Motor neuron (in vitro differentiated cells): Measurements from ENCODE around the gene ENOX2. TPM values are rescaled to one million over a fixed set of nuclear protein-coding genes. Genes with fewer than 3 reads are reported as not detected.

Experiments used
- ATAC-seq, 8 experiments: fragments of 200-7000 bp; cut with Tn5 transposase; replicated peaks in 6 of 8; 2 replicates each; pipeline ENCODE4 v1.8.0; 2021; ENCODE audit warnings: mild to moderate bottlenecking in 8 of 8, moderate library complexity in 8 of 8
- H3K27ac ChIP-seq, 2 donors: fragments of 250-450 bp; sonication (Bioruptor Pico); 2 replicates each; pipeline ENCODE4 v1.9.0; 2021; ENCODE audit warnings: antibody characterized with exemption in 2 of 2, mild to moderate bottlenecking in 2 of 2, moderate library complexity in 1 of 2
- H3K4me1 ChIP-seq, 2 donors: fragments of 250-450 bp; sonication (Bioruptor Pico); replicated peaks in 1 of 2; 2 replicates each; pipeline ENCODE4 v1.6.1; 2021; ENCODE audit warnings: antibody characterized with exemption in 2 of 2, mild to moderate bottlenecking in 2 of 2, moderate library complexity in 1 of 2
- H3K4me3 ChIP-seq, 5 donors: fragments of 250-450 bp; sonication (Bioruptor Pico); 2 replicates each; pipeline ENCODE4 v1.9.0; 2021; ENCODE audit warnings: antibody characterized with exemption in 5 of 5, mild to moderate bottlenecking in 5 of 5, moderate library complexity in 4 of 5
- WGBS, 10 experiments: fragments of 450-650 bp; shearing (Covaris generic); methylation state at CpG; one replicate each; pipeline ENCODE4 v1.0.0; 2022; 5-methylcytosine and 5-hydroxymethylcytosine counted together
- in situ Hi-C, 9 experiments: fragments of 400-800 bp; cut with MboI; loops; one replicate each; pipeline ENCODE4 v1.15.0; 2021; ENCODE audit warnings: low sequenced_read_pairs in 9 of 9, low pct_unique_long_range_greater_than_20kb in 2 of 9; ENCODE audit not compliant: unreplicated experiment in 9 of 9
- total RNA-seq, 8 experiments: library from RNA; unstranded; fragments of 300-600 nt; gene quantifications; 2 replicates each; pipeline versions ENCODE4 v1.2.3 to v1.2.4, GENCODE V29; 2022

ENOX2 gene
- total RNA-seq, 8 experiments from 2014 or later = 7.9 to 34.8 (median 12.7) TPM

GRCh38 chrX:130654409-130654950 is 248.5 kb downstream of the ENOX2 start:
- Histone ChIP-seq H3K4me3 (no peak overlapping the region), H3K27ac (no peak overlapping the region), H3K4me1 (no peaks in the 10 kb centered on the region)
- ATAC-seq = peak in 5 of 8 experiments; percentile 21 to 56 (median 53)
- in situ Hi-C loops = no loop called here
- 9 to 63% (median 20%) methylated on average over 1 to 4 of the region's 4 CpGs; no CpG with 5 or more reads in 5 of the 10 experiments for WGBS, 10 experiments

- in situ Hi-C loops = no loop called here
- WGBS, 10 experiments = 40 to 100% (median 80%) methylated on average over 1 to 5 of the region's 6 CpGs; no CpG with 5 or more reads in 3 of the 10 experiments
- Histone ChIP-seq H3K4me1 (no peaks in the 10 kb centered on the region), H3K4me3 (no peak overlapping the region), H3K27ac (no peak overlapping the region)
- no peak for ATAC-seq
Observed at GRCh38 chrX:130652824-130653578, 250.0 kb downstream of the ENOX2 start.

- no peak overlapping the region for H3K4me3 ChIP-seq
- in situ Hi-C loops = no loop called here
- no peak for ATAC-seq
Observed at GRCh38 chrX:130649738-130650137, 253.3 kb downstream of the ENOX2 start.

GRCh38 chrX:130647468-130647867 is 255.5 kb downstream of the ENOX2 start:
- WGBS, 10 experiments = 33 to 38% methylated on average over 1 of the region's 1 CpG; no CpG with 5 or more reads in 8 of the 10 experiments

More at GRCh38 chrX:130649738-130650137, 253.3 kb downstream of the ENOX2 start:
- Histone ChIP-seq H3K27ac (no peak overlapping the region), H3K4me1 (no peaks in the 10 kb centered on the region)

GRCh38 chrX:130645955-130646583 is 256.9 kb downstream of the ENOX2 start:
- 51 to 100% (median 85%) methylated on average over 1 to 5 of the region's 9 CpGs; no CpG with 5 or more reads in 6 of the 10 experiments for WGBS, 10 experiments
- Histone ChIP-seq H3K4me1 (no peaks in the 10 kb centered on the region), H3K27ac (no peak overlapping the region), H3K4me3 (no peak overlapping the region)
- no peak for ATAC-seq
- in situ Hi-C loops = no loop called here

More at GRCh38 chrX:130647468-130647867, 255.5 kb downstream of the ENOX2 start:
- Histone ChIP-seq H3K4me3 (no peak overlapping the region), H3K27ac (no peak overlapping the region), H3K4me1 (no peaks in the 10 kb centered on the region)
- ATAC-seq = no peak
- in situ Hi-C loops = no loop called here

- in situ Hi-C loops = no loop called here
- H3K4me1 ChIP-seq = no peaks in the 10 kb centered on the region
- H3K4me3 ChIP-seq = no peak overlapping the region
- no peak for ATAC-seq
- no peak overlapping the region for H3K27ac ChIP-seq
- WGBS, 10 experiments = 9 to 100% (median 74%) methylated on average over 1 to 3 of the region's 3 CpGs; no CpG with 5 or more reads in 6 of the 10 experiments
Observed at GRCh38 chrX:130637591-130637990, 265.4 kb downstream of the ENOX2 start.

GRCh38 chrX:130636277-130636676 is 266.7 kb downstream of the ENOX2 start:
- no peak for ATAC-seq
- in situ Hi-C loops = no loop called here
- WGBS, 10 experiments = 50 to 100% (median 83%) methylated on average over 1 to 3 of the region's 3 CpGs; no CpG with 5 or more reads in 5 of the 10 experiments
- no peaks in the 10 kb centered on the region for H3K4me1 ChIP-seq
- H3K27ac ChIP-seq = no peak overlapping the region
- no peak overlapping the region for H3K4me3 ChIP-seq

- in situ Hi-C loops = no loop called here
- 53 to 79% (median 74%) methylated on average over 2 to 3 of the region's 3 CpGs; no CpG with 5 or more reads in 7 of the 10 experiments for WGBS, 10 experiments
- Histone ChIP-seq H3K27ac (no peak overlapping the region), H3K4me3 (no peak overlapping the region), H3K4me1 (peaks cover 0 to 6% of the 10 kb centered on the region in 2 donors)
- no peak for ATAC-seq
Observed at GRCh38 chrX:130631011-130631410, 272.0 kb downstream of the ENOX2 start.

GRCh38 chrX:130628516-130628915 is 274.5 kb downstream of the ENOX2 start:
- peak in 1 of 8 experiments; percentile 58 for ATAC-seq
- Histone ChIP-seq H3K4me3 (no peak overlapping the region), H3K27ac (no peak overlapping the region), H3K4me1 (peaks cover 0 to 12% of the 10 kb centered on the region in 2 donors)
- WGBS, 10 experiments = 50 to 100% (median 82%) methylated on average over 1 to 2 of the region's 2 CpGs; no CpG with 5 or more reads in 4 of the 10 experiments
- in situ Hi-C loops = no loop called here

- peaks cover 0 to 12% of the 10 kb centered on the region in 2 donors for H3K4me1 ChIP-seq
- in situ Hi-C loops = no loop called here
- no peak for ATAC-seq
- H3K27ac ChIP-seq = no peak overlapping the region
- H3K4me3 ChIP-seq = no peak overlapping the region
Observed at GRCh38 chrX:130626521-130626920, 276.5 kb downstream of the ENOX2 start.

GRCh38 chrX:130625386-130625785 is 277.6 kb downstream of the ENOX2 start:
- no peak overlapping the region for H3K4me3 ChIP-seq
- WGBS, 10 experiments = 20 to 100% (median 42%) methylated on average over 1 to 5 of the region's 6 CpGs; no CpG with 5 or more reads in 6 of the 10 experiments
- in situ Hi-C loops = no loop called here
- H3K27ac ChIP-seq = no peak overlapping the region
- peaks cover 0 to 12% of the 10 kb centered on the region in 2 donors for H3K4me1 ChIP-seq
- ATAC-seq = peak in 5 of 8 experiments; percentile 24 to 78 (median 56)

- in situ Hi-C loops = no loop called here
- ATAC-seq = no peak
- Histone ChIP-seq H3K4me1 (peaks cover 0 to 12% of the 10 kb centered on the region in 2 donors), H3K4me3 (no peak overlapping the region), H3K27ac (no peak overlapping the region)
- 0 to 100% (median 68%) methylated on average over 1 to 4 of the region's 4 CpGs; no CpG with 5 or more reads in 4 of the 10 experiments for WGBS, 10 experiments
Observed at GRCh38 chrX:130623518-130623917, 279.5 kb downstream of the ENOX2 start.

GRCh38 chrX:130615941-130616340 is 287.1 kb downstream of the ENOX2 start:
- no peak overlapping the region for H3K27ac ChIP-seq
- no peak overlapping the region for H3K4me3 ChIP-seq
- in situ Hi-C loops = no loop called here
- WGBS, 10 experiments = 37 to 100% (median 79%) methylated on average over 1 to 3 of the region's 3 CpGs; no CpG with 5 or more reads in 4 of the 10 experiments
- H3K4me1 ChIP-seq = no peaks in the 10 kb centered on the region
- no peak for ATAC-seq
